GM19463 (cell line): ENCODE data around the gene DUOX1.
"Not testable (repeated sequence)": the region's sequence is repeated elsewhere in the genome, so short reads cannot be mapped to it uniquely, and the experiment has no call there.

ENCODE experiments used
- ATAC-seq: cut with Tn5 transposase; IDR thresholded peaks from one replicate; pipeline ENCODE4 v1.9.1; 2021; ENCODE audit warnings: mild to moderate bottlenecking, moderate library complexity; ENCODE audit not compliant: unreplicated experiment

DUOX1 gene

GRCh38 chr15:45120081-45120972, 9.5 kb upstream of the DUOX1 start:
- ATAC-seq, result no peak

- ATAC-seq, result no peak
Measured at GRCh38 chr15:45121020-45121419, 8.8 kb upstream of the DUOX1 start.

GRCh38 chr15:45121706-45122417, 7.9 kb upstream of the DUOX1 start:
- no peak for ATAC-seq

GRCh38 chr15:45122719-45123118, 7.1 kb upstream of the DUOX1 start:
- no peak for ATAC-seq

- ATAC-seq, result no peak
Measured at GRCh38 chr15:45123397-45123796, 6.4 kb upstream of the DUOX1 start.

GRCh38 chr15:45126535-45127158, 3.1 kb upstream of the DUOX1 start:
- no peak for ATAC-seq

- no peak for ATAC-seq
Measured at GRCh38 chr15:45128971-45129639, 689 bp upstream of the DUOX1 start.

- ATAC-seq, result no peak
Measured at GRCh38 chr15:45130291-45131000, 652 bp downstream of the DUOX1 start.

- no peak for ATAC-seq
Measured at GRCh38 chr15:45131510-45131909, 1.7 kb downstream of the DUOX1 start.

GRCh38 chr15:45132844-45133560, 3.2 kb downstream of the DUOX1 start:
- ATAC-seq, result no peak

GRCh38 chr15:45133561-45133920, 3.7 kb downstream of the DUOX1 start:
- no peak for ATAC-seq

- ATAC-seq, result no peak
Measured at GRCh38 chr15:45134046-45134445, 4.3 kb downstream of the DUOX1 start.

- ATAC-seq, result no peak
Measured at GRCh38 chr15:45134682-45135604, 5.1 kb downstream of the DUOX1 start.

- ATAC-seq, result not testable (repeated sequence)
Measured at GRCh38 chr15:45135705-45136377, 6.0 kb downstream of the DUOX1 start.

GRCh38 chr15:45136378-45136764, 6.6 kb downstream of the DUOX1 start:
- ATAC-seq, result no peak

- no peak for ATAC-seq
Measured at GRCh38 chr15:45137703-45138102, 7.9 kb downstream of the DUOX1 start.

- no peak for ATAC-seq
Measured at GRCh38 chr15:45138814-45139765, 9.3 kb downstream of the DUOX1 start.
